CD4-positive, alpha-beta memory T cell (primary cell): Measurements from ENCODE around the gene RYR1. TPM values are rescaled to one million over a fixed set of nuclear protein-coding genes. Genes with fewer than 3 reads are reported as not detected.

ENCODE experiments used
- CTCF ChIA-PET: fragments of 350-600 bp; sonication (Branson Sonifier 250); formaldehyde crosslinking; loops from one replicate; lab custom pipeline; 2021; ENCODE audit warnings: inconsistent platforms; ENCODE audit not compliant: partially characterized antibody; lab: Charles Lee
- POLR2A ChIA-PET: fragments of 350-600 bp; sonication (Branson Sonifier 250); formaldehyde crosslinking; loops from one replicate; lab custom pipeline; 2021; ENCODE audit not compliant: partially characterized antibody; lab: Charles Lee
- DNase-seq, 5 donors: peaks; one replicate each; pipeline versions ENCODE4 v3.0.0 to v3.0.0-alpha.2; 2020 to 2022; ENCODE audit warnings: mixed read lengths in 1 of 5
- H3K27ac ChIP-seq: one replicate; pipeline ENCODE4 v1.7.0; 2013; ENCODE audit warnings: low read depth, low read length
- H3K27me3 ChIP-seq: 2 replicates; pipeline ENCODE4 v1.7.0; 2013; ENCODE audit warnings: mild to moderate bottlenecking, low read length, moderate library complexity; ENCODE audit not compliant: insufficient read depth
- H3K36me3 ChIP-seq: 2 replicates; pipeline ENCODE4 v1.7.0; 2013; ENCODE audit warnings: mild to moderate bottlenecking, low read length, moderate library complexity; ENCODE audit not compliant: insufficient read depth
- H3K4me1 ChIP-seq: 2 replicates; pipeline ENCODE4 v1.7.0; 2013; ENCODE audit warnings: mild to moderate bottlenecking, low read length, moderate library complexity; ENCODE audit not compliant: insufficient read depth
- H3K4me3 ChIP-seq, 2 donors: one replicate each; pipeline ENCODE4 v1.7.0; 2013; ENCODE audit warnings: low read length in 2 of 2, mild to moderate bottlenecking in 1 of 2
- H3K9me3 ChIP-seq, 2 donors: one replicate each; pipeline ENCODE4 v1.7.0; 2013; ENCODE audit warnings: low read length in 2 of 2, control low read depth in 1 of 2; ENCODE audit not compliant: control insufficient read depth in 1 of 2
- H3K27ac Mint-ChIP-seq, 7 donors: one replicate each; pipeline ENCODE4 v1.8.0; 2020 to 2021; ENCODE audit warnings: mixed read lengths in 7 of 7, mild to moderate bottlenecking in 6 of 7, inconsistent platforms in 3 of 7, moderate library complexity in 3 of 7
- H3K27me3 Mint-ChIP-seq, 2 donors: one replicate each; pipeline ENCODE4 v1.8.0; 2020 to 2021; ENCODE audit warnings: mixed read lengths in 2 of 2
- H3K36me3 Mint-ChIP-seq, 2 donors: one replicate each; pipeline ENCODE4 v1.8.0; 2020 to 2021; ENCODE audit warnings: mixed read lengths in 2 of 2, inconsistent platforms in 1 of 2, mild to moderate bottlenecking in 1 of 2
- H3K4me1 Mint-ChIP-seq, 4 donors: one replicate each; pipeline ENCODE4 v1.8.0; 2020 to 2021; ENCODE audit warnings: mixed read lengths in 4 of 4, mild to moderate bottlenecking in 1 of 4
- H3K4me3 Mint-ChIP-seq, 8 donors: one replicate each; pipeline ENCODE4 v1.8.0; 2020 to 2021; ENCODE audit warnings: mixed read lengths in 8 of 8, mild to moderate bottlenecking in 7 of 8, moderate library complexity in 6 of 8, inconsistent platforms in 3 of 8
- H3K9me3 Mint-ChIP-seq, 8 donors: one replicate each; pipeline ENCODE4 v1.8.0; 2020 to 2021; ENCODE audit warnings: mixed read lengths in 8 of 8, mild to moderate bottlenecking in 5 of 8, inconsistent platforms in 3 of 8, moderate library complexity in 1 of 8
- intact Hi-C: fragments of 100-400 bp; cut with micrococcal nuclease; formaldehyde crosslinking; loops from one replicate; pipeline ENCODE4 v1.15.1; 2023
- polyA plus RNA-seq, 2 donors: library from polyadenylated mRNA; unstranded; fragments of 300-500 nt; fragmentation: Illumina TruSeq; gene quantifications; one replicate each; pipeline ENCODE4 v1.2.3, GENCODE V29; 2021
- total RNA-seq, 2 experiments: library from RNA; stranded (reverse); gene quantifications; one replicate each; pipeline ENCODE4 v1.2.3, GENCODE V29; 2021

Gene RYR1
- total and polyA plus RNA-seq, 4 experiments from 2014 or later = 0.02 to 6.2 (median 2.7) TPM

GRCh38 chr19:38386971-38387549 is 46.4 kb upstream of the RYR1 start:
- peaks cover 9 to 23% of the 10 kb centered on the region in 2 donors for H3K36me3 Mint-ChIP-seq
- H3K27ac Mint-ChIP-seq = peak overlapping the region; percentile 75 to 90 (median 82)
- H3K9me3 ChIP-seq = no peaks in the 10 kb centered on the region
- no peak for DNase-seq
- H3K4me3 ChIP-seq = peak overlapping the region in 1 of 2 donors; percentile 70
- H3K36me3 ChIP-seq = peaks cover 19% of the 10 kb centered on the region
- peaks cover 0 to 11% of the 10 kb centered on the region in 2 donors for H3K27me3 Mint-ChIP-seq
- H3K4me1 ChIP-seq = peaks cover 31% of the 10 kb centered on the region
- peak overlapping the region; percentile 87 to 98 (median 92) for H3K4me3 Mint-ChIP-seq
- H3K27me3 ChIP-seq = no peaks in the 10 kb centered on the region
- H3K27ac ChIP-seq = no peak overlapping the region
- peaks cover 12 to 45% (median 18%) of the 10 kb centered on the region in 4 donors for H3K4me1 Mint-ChIP-seq
- POLR2A ChIA-PET = interaction anchor here (0.7 to 4.3 kb wide), 9 partner anchors 9 to 348 kb away, joined by 3 to 78 read pairs (median 5); partner anchors contain the start of genes CATSPERG, EIF3K, FAM98C and PSMD8
- H3K9me3 Mint-ChIP-seq = no peaks in the 10 kb centered on the region
- CTCF ChIA-PET = interaction anchor here (1.0 to 2.3 kb wide), 4 partner anchors 10 to 52 kb away, joined by 3 to 16 read pairs (median 9); partner anchors contain the start of genes FAM98C and PSMD8
- intact Hi-C loops = loop anchor here (1.0 kb wide), 1 partner anchor 51 kb away; no protein-coding TSS in a partner anchor

GRCh38 chr19:38387550-38388348 is 45.7 kb upstream of the RYR1 start, which contains the start of gene GGN:
Gene GGN, minus strand, starts transcription at chr19:38388034. Its CDS starts 773 bp downstream, at chr19:38387261.
- POLR2A ChIA-PET = interaction anchor here (0.7 to 4.3 kb wide), 9 partner anchors 8 to 347 kb away, joined by 3 to 78 read pairs (median 5); partner anchors contain the start of genes CATSPERG, EIF3K, FAM98C and PSMD8
- peaks cover 12 to 44% (median 18%) of the 10 kb centered on the region in 4 donors for H3K4me1 Mint-ChIP-seq
- Histone ChIP-seq H3K9me3 (no peaks in the 10 kb centered on the region), H3K27me3 (no peaks in the 10 kb centered on the region), H3K36me3 (peaks cover 14% of the 10 kb centered on the region), H3K4me3 (peak within 1 kb of the TSS; percentile 65 to 70), H3K4me1 (peaks cover 31% of the 10 kb centered on the region), H3K27ac (peak within 1 kb of the TSS; percentile 21)
- intact Hi-C loops = loop anchor here (1.0 kb wide), 3 partner anchors 13 to 51 kb away; partner anchors contain the start of genes FAM98C and PSMD8
- H3K4me3 Mint-ChIP-seq = peak within 1 kb of the TSS; percentile 89 to 98 (median 94)
- H3K27ac Mint-ChIP-seq = peak within 1 kb of the TSS; percentile 80 to 99 (median 95)
- CTCF ChIA-PET = interaction anchor here (1.0 to 2.3 kb wide), 4 partner anchors 11 to 53 kb away, joined by 3 to 16 read pairs (median 9); partner anchors contain the start of genes FAM98C and PSMD8
- no peaks in the 10 kb centered on the region for H3K9me3 Mint-ChIP-seq
- peaks cover 0 to 11% of the 10 kb centered on the region in 2 donors for H3K27me3 Mint-ChIP-seq
- peaks cover 4 to 16% of the 10 kb centered on the region in 2 donors for H3K36me3 Mint-ChIP-seq
- peak; percentile 77 to 92 (median 80) for DNase-seq

- Mint-ChIP-seq H3K27me3 (peaks cover 0 to 11% of the 10 kb centered on the region in 2 donors), H3K27ac (peak within 1 kb of the TSS; percentile 80 to 99 (median 95)), H3K9me3 (no peaks in the 10 kb centered on the region), H3K36me3 (peaks cover 0 to 10% of the 10 kb centered on the region in 2 donors), H3K4me1 (peaks cover 12 to 42% (median 17%) of the 10 kb centered on the region in 4 donors), H3K4me3 (peak within 1 kb of the TSS; percentile 89 to 98 (median 94))
- Histone ChIP-seq H3K4me3 (peak within 1 kb of the TSS; percentile 65 to 70), H3K9me3 (no peaks in the 10 kb centered on the region), H3K4me1 (peaks cover 31% of the 10 kb centered on the region), H3K27me3 (no peaks in the 10 kb centered on the region), H3K36me3 (peaks cover 6% of the 10 kb centered on the region), H3K27ac (peak within 1 kb of the TSS; percentile 21)
- ChIA-PET CTCF (interaction anchor here (1.9 to 2.3 kb wide), 3 partner anchors 12 to 14 kb away, joined by 9 to 16 read pairs (median 9); partner anchors contain the start of genes FAM98C and PSMD8), POLR2A (interaction anchor here (1.5 to 4.3 kb wide), 7 partner anchors 8 to 347 kb away, joined by 5 to 78 read pairs (median 7); partner anchors contain the start of genes EIF3K, FAM98C and PSMD8)
- DNase-seq = no peak
- intact Hi-C loops = loop anchor here (1.0 kb wide), 2 partner anchors 14 to 15 kb away; partner anchors contain the start of genes FAM98C and PSMD8
Observed at GRCh38 chr19:38388349-38389100, 45.0 kb upstream of the RYR1 start, which contains the start of gene SPRED3. Gene SPRED3, plus strand, starts transcription at chr19:38388697. Its CDS starts 1,606 bp downstream, at chr19:38390303.

GRCh38 chr19:38389101-38389925 is 44.2 kb upstream of the RYR1 start:
- Histone ChIP-seq H3K4me3 (peak overlapping the region in 1 of 2 donors; percentile 41), H3K27me3 (no peaks in the 10 kb centered on the region), H3K36me3 (no peaks in the 10 kb centered on the region), H3K9me3 (no peaks in the 10 kb centered on the region), H3K27ac (peak overlapping the region; percentile 21), H3K4me1 (peaks cover 33% of the 10 kb centered on the region)
- peak in 1 of 5 donors; percentile 36 for DNase-seq
- Mint-ChIP-seq H3K9me3 (no peaks in the 10 kb centered on the region), H3K4me3 (peak overlapping the region; percentile 59 to 83 (median 68)), H3K27ac (peak overlapping the region in 6 of 7 donors; percentile 25 to 66 (median 50)), H3K36me3 (peaks cover 0 to 5% of the 10 kb centered on the region in 2 donors), H3K4me1 (peaks cover 14 to 49% (median 22%) of the 10 kb centered on the region in 4 donors), H3K27me3 (peaks cover 0 to 9% of the 10 kb centered on the region in 2 donors)
- POLR2A ChIA-PET = interaction anchor here (3.1 to 4.3 kb wide), 2 partner anchors 13 kb away, joined by 31 to 78 read pairs; partner anchors contain the start of genes FAM98C and PSMD8
- intact Hi-C loops = no loop called here
- CTCF ChIA-PET = interaction anchor here (1.1 to 2.3 kb wide), 3 partner anchors 14 to 15 kb away, joined by 7 to 16 read pairs (median 9); partner anchors contain the start of genes FAM98C and PSMD8

DNA sequence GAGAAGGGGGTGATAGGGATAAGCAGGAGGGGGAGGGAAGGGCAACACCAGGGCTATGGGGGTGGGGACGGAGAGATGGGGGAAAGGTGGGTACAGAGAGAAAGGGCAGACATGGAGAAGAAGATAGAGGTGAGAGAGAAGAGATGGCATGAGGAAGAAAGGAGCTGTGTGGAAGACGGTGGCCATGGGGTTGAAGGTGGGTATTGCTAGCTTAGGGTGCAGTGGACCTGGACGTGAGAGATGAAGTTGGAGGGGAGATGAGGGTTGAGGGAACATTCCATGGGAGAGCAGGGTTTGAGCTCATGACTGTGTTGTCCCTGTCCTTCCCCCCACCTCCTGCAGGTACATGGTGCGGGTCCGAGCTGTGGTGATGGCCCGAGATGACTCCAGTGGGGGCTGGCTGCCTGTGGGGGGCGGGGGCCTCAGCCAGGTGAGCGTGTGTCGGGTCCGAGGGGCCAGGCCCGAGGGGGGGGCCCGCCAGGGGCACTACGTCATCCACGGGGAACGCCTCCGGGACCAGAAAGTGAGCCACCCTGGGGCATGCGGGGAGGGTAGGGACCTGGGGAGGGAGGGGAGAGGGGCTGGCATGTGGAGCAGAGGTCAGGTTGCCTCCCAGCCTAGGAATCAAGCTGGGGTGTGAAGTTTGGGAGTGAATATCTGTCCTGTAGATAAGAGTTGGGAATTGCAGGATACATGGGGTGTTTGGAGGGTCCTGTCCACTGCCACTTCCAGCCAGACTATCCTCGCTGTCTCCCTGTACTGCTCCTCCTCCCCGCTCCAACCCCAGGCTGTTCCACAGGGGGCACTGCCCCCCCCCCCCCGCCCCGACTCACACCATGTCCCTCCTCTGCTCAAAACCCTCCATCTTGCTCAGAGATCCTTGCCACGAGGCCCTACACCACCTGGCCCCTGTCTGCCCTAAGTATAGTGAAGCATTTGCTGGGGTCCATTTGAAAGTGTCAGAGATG is 43.2 kb upstream of the RYR1 start:
- intact Hi-C loops = no loop called here
- peak overlapping the region in 6 of 8 donors; percentile 4 to 75 (median 44) for H3K4me3 Mint-ChIP-seq
- POLR2A ChIA-PET = interaction anchor here (0.7 to 4.3 kb wide), 3 partner anchors 13 to 14 kb away, joined by 3 to 78 read pairs (median 3); partner anchors contain the start of genes FAM98C and PSMD8

More for the DNA sequence above, 43.2 kb upstream of the RYR1 start:
- H3K36me3 ChIP-seq = no peaks in the 10 kb centered on the region
- peak in 1 of 5 donors; percentile 10 for DNase-seq
- H3K27me3 ChIP-seq = no peaks in the 10 kb centered on the region
- CTCF ChIA-PET = interaction anchor here (0.8 to 1.1 kb wide), 2 partner anchors 13 to 16 kb away, joined by 3 to 7 read pairs; partner anchors contain the start of genes FAM98C and PSMD8
- H3K36me3 Mint-ChIP-seq = peaks cover 0 to 4% of the 10 kb centered on the region in 2 donors
- H3K4me1 Mint-ChIP-seq = peaks cover 16 to 47% (median 28%) of the 10 kb centered on the region in 4 donors
- peaks cover 42% of the 10 kb centered on the region for H3K4me1 ChIP-seq
- no peak overlapping the region for H3K27ac ChIP-seq
- no peak overlapping the region for H3K4me3 ChIP-seq
- H3K27ac Mint-ChIP-seq = peak overlapping the region in 6 of 7 donors; percentile 1 to 58 (median 38)
- H3K9me3 ChIP-seq = no peaks in the 10 kb centered on the region
- H3K27me3 Mint-ChIP-seq = peaks cover 0 to 7% of the 10 kb centered on the region in 2 donors
- H3K9me3 Mint-ChIP-seq = no peaks in the 10 kb centered on the region
